ENCODE results near the gene GOLGA5. TPM values are rescaled to one million over a fixed set of nuclear protein-coding genes. Genes with fewer than 3 reads are reported as not detected.
A peak's percentile ranks its signal among the peaks of the same experiment; 100 is the strongest.
"Not testable (repeated sequence)": the region's sequence is repeated elsewhere in the genome, so short reads cannot be mapped to it uniquely, and the experiment has no call there.

GOLGA5 gene
- total and polyA plus RNA-seq, 2 of the 13 experiments (the other 11 are each of a cell fraction or from before 2014, with no cell fraction given) = 31.0 to 40.0 TPM

DNA sequence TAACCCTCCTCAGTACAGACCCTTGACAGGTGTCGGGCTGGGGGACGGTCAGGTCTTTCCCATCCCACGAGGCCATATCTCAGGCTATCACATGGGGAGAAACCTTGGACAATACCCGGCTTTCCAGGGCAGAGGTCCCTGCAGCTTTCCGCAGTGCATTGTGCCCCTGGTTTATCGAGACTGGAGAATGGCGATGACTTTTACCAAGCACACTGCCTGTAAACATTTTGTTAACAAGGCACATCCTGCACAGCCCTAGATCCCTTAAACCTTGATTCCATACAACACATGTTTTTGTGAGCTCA lies 26.4 kb downstream of the GOLGA5 start:
- H3K9me3 ChIP-seq (ENCODE audit: low read length); H3K79me2 ChIP-seq (ENCODE audit: insufficient read depth, low read length); ATAC-seq; DNase-seq (ENCODE audit: low spot score); POLR2A ChIA-PET; H3K4me3 ChIP-seq (replicated peaks in 1 of 3; ENCODE audit: insufficient read depth in 1 of 3, low read depth in 2 of 3, low read length in 3 of 3); CTCF ChIA-PET (ENCODE audit: low intra/inter-chr PET ratio, low total read pairs); H4K20me1 ChIP-seq (ENCODE audit: insufficient read depth, low read length); in situ Hi-C loops (cut with HindIII; ENCODE audit: extremely low pct_ligation_motif_present, low pct_unique_long_range_greater_than_20kb); H2AFZ ChIP-seq (ENCODE audit: low read length); BruUV-seq (replicated peaks); H3K27me3 ChIP-seq (ENCODE audit: control insufficient read depth in 1 of 2, insufficient read depth in 2 of 2, low read length in 2 of 2); H3K9ac ChIP-seq (ENCODE audit: insufficient read depth, low read depth, low read length); FAIRE-seq; intact Hi-C loops (cut with micrococcal nuclease; ENCODE audit: unreplicated experiment); TF ChIP-seq SOX6 (IDR thresholded peaks at IDR 0.05): not testable (repeated sequence)
- H3K4me1 ChIP-seq (ENCODE audit: insufficient read depth, low read length) = peaks cover 30% of the 10 kb centered on the region
- H3K27ac ChIP-seq (ENCODE audit: extremely low read length, insufficient read depth, low read length) = peak overlapping the region; percentile 68
- H3K4me2 ChIP-seq (ENCODE audit: low read depth, low read length) = peak overlapping the region; percentile 7; the same call in 1 of the 2 replicates
- H3K36me3 ChIP-seq (replicated peaks in 1 of 2; ENCODE audit: control insufficient read depth in 1 of 2, insufficient read depth in 2 of 2, low read length in 2 of 2) = peaks cover 21 to 71% of the 10 kb centered on the region in 2 experiments
- 39% methylated on average over 7 of the region's 7 CpGs for WGBS (ENCODE audit: low lambda C conversion rate)
- TF ChIP-seq PPARG (CRISPR knock-in tag; conservative IDR thresholded peaks at IDR 0.05) = 0 out of 2 replicates have a peak, but pooled peaks have one; percentile 26
- TF ChIP-seq, protein P1, sequence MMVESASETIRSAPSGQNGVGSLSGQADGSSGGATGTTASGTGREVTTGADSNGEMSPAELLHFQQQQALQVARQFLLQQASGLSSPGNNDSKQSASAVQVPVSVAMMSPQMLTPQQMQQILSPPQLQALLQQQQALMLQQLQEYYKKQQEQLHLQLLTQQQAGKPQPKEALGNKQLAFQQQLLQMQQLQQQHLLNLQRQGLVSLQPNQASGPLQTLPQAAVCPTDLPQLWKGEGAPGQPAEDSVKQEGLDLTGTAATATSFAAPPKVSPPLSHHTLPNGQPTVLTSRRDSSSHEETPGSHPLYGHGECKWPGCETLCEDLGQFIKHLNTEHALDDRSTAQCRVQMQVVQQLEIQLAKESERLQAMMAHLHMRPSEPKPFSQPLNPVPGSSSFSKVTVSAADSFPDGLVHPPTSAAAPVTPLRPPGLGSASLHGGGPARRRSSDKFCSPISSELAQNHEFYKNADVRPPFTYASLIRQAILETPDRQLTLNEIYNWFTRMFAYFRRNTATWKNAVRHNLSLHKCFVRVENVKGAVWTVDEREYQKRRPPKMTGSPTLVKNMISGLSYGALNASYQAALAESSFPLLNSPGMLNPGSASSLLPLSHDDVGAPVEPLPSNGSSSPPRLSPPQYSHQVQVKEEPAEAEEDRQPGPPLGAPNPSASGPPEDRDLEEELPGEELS (CRISPR knock-in tag; IDR thresholded peaks at IDR 0.05) = peak; percentile 47; the same call in 1 of the 2 replicates
- TF ChIP-seq RXRB (CRISPR knock-in tag; IDR thresholded peaks at IDR 0.05; ENCODE audit: borderline replicate concordance) = peak; percentile 32; the same call in 1 of the 2 replicates
- TF ChIP-seq, protein P2, sequence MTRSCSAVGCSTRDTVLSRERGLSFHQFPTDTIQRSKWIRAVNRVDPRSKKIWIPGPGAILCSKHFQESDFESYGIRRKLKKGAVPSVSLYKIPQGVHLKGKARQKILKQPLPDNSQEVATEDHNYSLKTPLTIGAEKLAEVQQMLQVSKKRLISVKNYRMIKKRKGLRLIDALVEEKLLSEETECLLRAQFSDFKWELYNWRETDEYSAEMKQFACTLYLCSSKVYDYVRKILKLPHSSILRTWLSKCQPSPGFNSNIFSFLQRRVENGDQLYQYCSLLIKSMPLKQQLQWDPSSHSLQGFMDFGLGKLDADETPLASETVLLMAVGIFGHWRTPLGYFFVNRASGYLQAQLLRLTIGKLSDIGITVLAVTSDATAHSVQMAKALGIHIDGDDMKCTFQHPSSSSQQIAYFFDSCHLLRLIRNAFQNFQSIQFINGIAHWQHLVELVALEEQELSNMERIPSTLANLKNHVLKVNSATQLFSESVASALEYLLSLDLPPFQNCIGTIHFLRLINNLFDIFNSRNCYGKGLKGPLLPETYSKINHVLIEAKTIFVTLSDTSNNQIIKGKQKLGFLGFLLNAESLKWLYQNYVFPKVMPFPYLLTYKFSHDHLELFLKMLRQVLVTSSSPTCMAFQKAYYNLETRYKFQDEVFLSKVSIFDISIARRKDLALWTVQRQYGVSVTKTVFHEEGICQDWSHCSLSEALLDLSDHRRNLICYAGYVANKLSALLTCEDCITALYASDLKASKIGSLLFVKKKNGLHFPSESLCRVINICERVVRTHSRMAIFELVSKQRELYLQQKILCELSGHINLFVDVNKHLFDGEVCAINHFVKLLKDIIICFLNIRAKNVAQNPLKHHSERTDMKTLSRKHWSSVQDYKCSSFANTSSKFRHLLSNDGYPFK (CRISPR knock-in tag; IDR thresholded peaks at IDR 0.05; ENCODE audit: borderline replicate concordance) = peak; percentile 29; the same call in 1 of the 2 replicates
- peak; percentile 49 for TF ChIP-seq SOX6 (CRISPR knock-in tag; IDR thresholded peaks at IDR 0.05)
- peak; percentile 39; the same call in 1 of the 2 replicates for TF ChIP-seq ZNF501 (CRISPR knock-in tag; IDR thresholded peaks at IDR 0.05)
- peak; percentile 34; the same call in 1 of the 2 replicates for TF ChIP-seq SALL1 (CRISPR knock-in tag; IDR thresholded peaks at IDR 0.05)
- peak; percentile 81; the same call in 1 of the 2 replicates for TF ChIP-seq ZNF605 (CRISPR knock-in tag; IDR thresholded peaks at IDR 0.05)
- TF ChIP-seq, protein P3, sequence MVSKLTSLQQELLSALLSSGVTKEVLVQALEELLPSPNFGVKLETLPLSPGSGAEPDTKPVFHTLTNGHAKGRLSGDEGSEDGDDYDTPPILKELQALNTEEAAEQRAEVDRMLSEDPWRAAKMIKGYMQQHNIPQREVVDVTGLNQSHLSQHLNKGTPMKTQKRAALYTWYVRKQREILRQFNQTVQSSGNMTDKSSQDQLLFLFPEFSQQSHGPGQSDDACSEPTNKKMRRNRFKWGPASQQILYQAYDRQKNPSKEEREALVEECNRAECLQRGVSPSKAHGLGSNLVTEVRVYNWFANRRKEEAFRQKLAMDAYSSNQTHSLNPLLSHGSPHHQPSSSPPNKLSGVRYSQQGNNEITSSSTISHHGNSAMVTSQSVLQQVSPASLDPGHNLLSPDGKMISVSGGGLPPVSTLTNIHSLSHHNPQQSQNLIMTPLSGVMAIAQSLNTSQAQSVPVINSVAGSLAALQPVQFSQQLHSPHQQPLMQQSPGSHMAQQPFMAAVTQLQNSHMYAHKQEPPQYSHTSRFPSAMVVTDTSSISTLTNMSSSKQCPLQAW (CRISPR knock-in tag; IDR thresholded peaks at IDR 0.05) = peak; percentile 40; the same call in 1 of the 2 replicates
- TF ChIP-seq SOX5 (CRISPR knock-in tag; IDR thresholded peaks at IDR 0.05; ENCODE audit: borderline replicate concordance) = peak; percentile 53; the same call in 1 of the 2 replicates
- TF ChIP-seq MED1 (CRISPR knock-in tag; IDR thresholded peaks at IDR 0.05) = peak; percentile 28; the same call in 1 of the 2 replicates
- peak; percentile 14; the same call in 1 of the 2 replicates for TF ChIP-seq ELF3 (CRISPR knock-in tag; IDR thresholded peaks at IDR 0.05)
- TF ChIP-seq, protein P4, sequence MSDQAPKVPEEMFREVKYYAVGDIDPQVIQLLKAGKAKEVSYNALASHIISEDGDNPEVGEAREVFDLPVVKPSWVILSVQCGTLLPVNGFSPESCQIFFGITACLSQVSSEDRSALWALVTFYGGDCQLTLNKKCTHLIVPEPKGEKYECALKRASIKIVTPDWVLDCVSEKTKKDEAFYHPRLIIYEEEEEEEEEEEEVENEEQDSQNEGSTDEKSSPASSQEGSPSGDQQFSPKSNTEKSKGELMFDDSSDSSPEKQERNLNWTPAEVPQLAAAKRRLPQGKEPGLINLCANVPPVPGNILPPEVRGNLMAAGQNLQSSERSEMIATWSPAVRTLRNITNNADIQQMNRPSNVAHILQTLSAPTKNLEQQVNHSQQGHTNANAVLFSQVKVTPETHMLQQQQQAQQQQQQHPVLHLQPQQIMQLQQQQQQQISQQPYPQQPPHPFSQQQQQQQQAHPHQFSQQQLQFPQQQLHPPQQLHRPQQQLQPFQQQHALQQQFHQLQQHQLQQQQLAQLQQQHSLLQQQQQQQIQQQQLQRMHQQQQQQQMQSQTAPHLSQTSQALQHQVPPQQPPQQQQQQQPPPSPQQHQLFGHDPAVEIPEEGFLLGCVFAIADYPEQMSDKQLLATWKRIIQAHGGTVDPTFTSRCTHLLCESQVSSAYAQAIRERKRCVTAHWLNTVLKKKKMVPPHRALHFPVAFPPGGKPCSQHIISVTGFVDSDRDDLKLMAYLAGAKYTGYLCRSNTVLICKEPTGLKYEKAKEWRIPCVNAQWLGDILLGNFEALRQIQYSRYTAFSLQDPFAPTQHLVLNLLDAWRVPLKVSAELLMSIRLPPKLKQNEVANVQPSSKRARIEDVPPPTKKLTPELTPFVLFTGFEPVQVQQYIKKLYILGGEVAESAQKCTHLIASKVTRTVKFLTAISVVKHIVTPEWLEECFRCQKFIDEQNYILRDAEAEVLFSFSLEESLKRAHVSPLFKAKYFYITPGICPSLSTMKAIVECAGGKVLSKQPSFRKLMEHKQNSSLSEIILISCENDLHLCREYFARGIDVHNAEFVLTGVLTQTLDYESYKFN (CRISPR knock-in tag; conservative IDR thresholded peaks at IDR 0.05) = peak; percentile 59

Data from HepG2 (cell line).